Thyroid gland (tissue), 4 donors: Measurements from ENCODE around the gene CYP2S1. TPM values are rescaled to one million over a fixed set of nuclear protein-coding genes. Genes with fewer than 3 reads are reported as not detected.
"Not testable (repeated sequence)": the region's sequence is repeated elsewhere in the genome, so short reads cannot be mapped to it uniquely, and the experiment has no call there.

Experiments
- DNase-seq, 2 donors: peaks; one replicate each; pipeline ENCODE4 v3.0.0-alpha.2; 2019
- H3K27ac ChIP-seq, 3 donors: fragments of 200-600 bp; sonication (generic); 1 replicate in 2 of 3; 2 replicates in 1 of 3; pipeline ENCODE4 v1.5.1; 2016 to 2019; ENCODE audit warnings: mild to moderate bottlenecking in 1 of 3, moderate library complexity in 1 of 3
- H3K27me3 ChIP-seq: fragments of 200-600 bp; sonication (generic); one replicate; pipeline ENCODE4 v1.5.1; 2019
- H3K36me3 ChIP-seq, 2 donors: fragments of 200-600 bp; sonication (generic); one replicate each; pipeline ENCODE4 v1.5.1; 2016 to 2019
- H3K4me1 ChIP-seq, 2 donors: fragments of 200-600 bp; sonication (generic); one replicate each; pipeline ENCODE4 v1.5.1; 2017 to 2019
- H3K4me3 ChIP-seq, 3 donors: fragments of 200-600 bp; sonication (generic); replicated peaks in 1 of 3; 1 replicate in 2 of 3; 2 replicates in 1 of 3; pipeline ENCODE4 v1.5.1; 2016; ENCODE audit warnings: mild to moderate bottlenecking in 1 of 3
- H3K9me3 ChIP-seq: fragments of 200-600 bp; sonication (generic); one replicate; pipeline ENCODE4 v1.5.1; 2017
- POLR2A ChIP-seq, 2 donors: fragments of 450-650 bp; IDR thresholded peaks; one replicate each; pipeline ENCODE4 v1.6.1; 2017; ENCODE audit warnings: antibody characterized with exemption in 2 of 2, mild to moderate bottlenecking in 2 of 2, moderate library complexity in 1 of 2
- WGBS, 2 donors: methylation state at CpG; one replicate each; pipeline ENCODE4 v1.1.5; 2017; 5-methylcytosine and 5-hydroxymethylcytosine counted together
- intact Hi-C: fragments of 100-400 bp; cut with DNase I; formaldehyde crosslinking; loops from one replicate; pipeline ENCODE4 v1.15.1; 2023
- total RNA-seq, 4 donors: library from RNA; depleted of rRNA; stranded (reverse); fragments of >200 nt; gene quantifications; one replicate each; pipeline ENCODE4 v1.2.3, GENCODE V29; 2016
- TF ChIP-seq, protein P1 (sequence below), 6 experiments: fragments of 200-600 bp in 3 of 6; fragments of 450-650 bp in 3 of 6; sonication (generic) in 3 of 6; IDR thresholded peaks; one replicate each; pipeline ENCODE4 v1.5.1; 2016 to 2019; ENCODE audit warnings: antibody characterized with exemption in 6 of 6, mild to moderate bottlenecking in 2 of 6, inconsistent platforms in 1 of 6, moderate library complexity in 1 of 6

CYP2S1 gene
- total RNA-seq, 4 donors from 2014 or later, result 1.0 to 2.3 (median 1.0) TPM; not detected in 1

DNA sequence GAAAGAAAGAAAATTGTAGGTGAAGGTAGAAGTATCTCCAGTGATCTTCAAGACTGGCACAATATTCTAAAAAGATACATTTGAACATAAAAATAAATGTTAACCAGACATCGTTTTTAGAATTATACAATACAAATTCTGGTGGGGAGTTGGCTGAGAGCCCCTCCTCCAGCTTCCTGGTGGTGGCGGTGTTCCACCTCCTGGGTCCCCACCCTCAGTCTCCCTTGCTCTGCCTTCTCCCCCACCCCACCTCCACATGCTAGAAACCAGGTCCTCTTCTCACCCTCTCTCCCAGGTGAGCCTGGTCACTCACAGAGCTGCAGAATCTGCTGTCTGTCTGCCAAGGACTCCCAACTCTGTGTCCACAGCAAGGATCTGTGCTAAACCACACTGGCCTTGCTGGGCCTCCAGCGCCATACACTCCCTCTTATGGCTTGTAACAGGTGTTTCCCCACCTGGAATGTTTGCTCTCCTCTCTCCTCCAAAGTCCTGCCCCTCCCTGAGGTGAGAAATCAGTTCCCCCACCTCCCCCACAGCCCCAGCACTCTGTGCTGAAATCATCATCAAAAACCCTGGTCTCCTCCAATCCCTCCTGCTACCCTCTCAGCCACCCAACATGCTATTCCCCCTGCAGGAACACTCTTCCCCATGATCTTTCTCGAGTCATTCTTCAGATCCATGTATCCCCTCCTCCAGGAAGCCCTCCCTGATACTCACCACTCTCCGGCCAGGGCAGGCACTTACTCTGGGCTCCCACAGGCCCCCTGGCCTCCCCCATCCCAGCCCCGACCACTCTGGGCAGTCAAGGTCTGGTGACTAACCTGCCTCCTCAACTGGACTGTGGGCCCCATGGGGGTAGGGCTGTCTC is 20.5 kb upstream of the CYP2S1 start:
- WGBS, 2 donors, result 72% methylated on average over 6 of the region's 6 CpGs
- Histone ChIP-seq H3K9me3 (no peaks in the 10 kb centered on the region), H3K27me3 (no peaks in the 10 kb centered on the region), H3K27ac (no peak overlapping the region), H3K4me1 (peaks cover 0 to 4% of the 10 kb centered on the region in 2 donors), H3K36me3 (no peaks in the 10 kb centered on the region), H3K4me3 (no peak overlapping the region)
- intact Hi-C loops, result no loop called here
- no peak for DNase-seq
- TF ChIP-seq, protein P1, sequence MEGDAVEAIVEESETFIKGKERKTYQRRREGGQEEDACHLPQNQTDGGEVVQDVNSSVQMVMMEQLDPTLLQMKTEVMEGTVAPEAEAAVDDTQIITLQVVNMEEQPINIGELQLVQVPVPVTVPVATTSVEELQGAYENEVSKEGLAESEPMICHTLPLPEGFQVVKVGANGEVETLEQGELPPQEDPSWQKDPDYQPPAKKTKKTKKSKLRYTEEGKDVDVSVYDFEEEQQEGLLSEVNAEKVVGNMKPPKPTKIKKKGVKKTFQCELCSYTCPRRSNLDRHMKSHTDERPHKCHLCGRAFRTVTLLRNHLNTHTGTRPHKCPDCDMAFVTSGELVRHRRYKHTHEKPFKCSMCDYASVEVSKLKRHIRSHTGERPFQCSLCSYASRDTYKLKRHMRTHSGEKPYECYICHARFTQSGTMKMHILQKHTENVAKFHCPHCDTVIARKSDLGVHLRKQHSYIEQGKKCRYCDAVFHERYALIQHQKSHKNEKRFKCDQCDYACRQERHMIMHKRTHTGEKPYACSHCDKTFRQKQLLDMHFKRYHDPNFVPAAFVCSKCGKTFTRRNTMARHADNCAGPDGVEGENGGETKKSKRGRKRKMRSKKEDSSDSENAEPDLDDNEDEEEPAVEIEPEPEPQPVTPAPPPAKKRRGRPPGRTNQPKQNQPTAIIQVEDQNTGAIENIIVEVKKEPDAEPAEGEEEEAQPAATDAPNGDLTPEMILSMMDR (IDR thresholded peaks at IDR 0.05), result no peak
- TF ChIP-seq POLR2A (IDR thresholded peaks at IDR 0.05), result no peak

DNA sequence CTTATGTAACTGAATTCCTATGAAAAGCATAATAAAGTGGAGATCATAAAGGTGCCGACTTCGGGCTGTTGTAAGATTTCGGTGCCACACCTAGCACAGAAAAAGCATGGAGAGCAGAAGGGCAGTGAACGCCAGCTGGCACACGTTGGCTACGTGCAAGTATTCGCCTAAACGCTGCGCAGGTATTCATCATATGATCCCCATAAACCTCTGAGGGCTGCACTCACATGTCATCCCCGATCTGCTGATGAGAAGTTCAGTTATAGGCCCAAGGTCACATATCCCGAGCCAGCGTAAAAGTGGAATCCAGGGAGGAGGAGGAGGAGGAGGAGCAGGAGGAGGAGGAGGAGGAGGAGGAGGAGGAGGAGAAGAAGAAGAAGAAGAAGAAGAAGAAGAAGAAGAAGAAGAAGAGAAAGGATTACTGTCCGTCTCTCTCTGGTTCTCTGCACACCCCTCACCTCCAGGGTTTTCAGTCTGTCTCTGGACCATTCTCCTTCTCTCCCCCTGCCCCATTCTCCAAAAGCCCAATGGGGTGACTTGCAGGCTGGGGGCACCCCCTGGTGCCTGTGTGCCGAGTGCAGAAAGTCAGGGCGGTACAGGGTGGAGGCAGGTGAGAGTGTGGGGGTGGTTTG is 18.6 kb upstream of the CYP2S1 start:
- no peak for DNase-seq
- no peak overlapping the region for H3K4me3 ChIP-seq
- peaks cover 0 to 4% of the 10 kb centered on the region in 2 donors for H3K4me1 ChIP-seq
- H3K27me3 ChIP-seq, result no peaks in the 10 kb centered on the region
- intact Hi-C loops, result no loop called here
- H3K36me3 ChIP-seq, result no peaks in the 10 kb centered on the region
- no peaks in the 10 kb centered on the region for H3K9me3 ChIP-seq
- WGBS, 2 donors, result 90 to 92% methylated on average over 13 to 15 of the region's 15 CpGs
- TF ChIP-seq, protein P1 (IDR thresholded peaks at IDR 0.05), result no peak
- no peak overlapping the region for H3K27ac ChIP-seq

DNA sequence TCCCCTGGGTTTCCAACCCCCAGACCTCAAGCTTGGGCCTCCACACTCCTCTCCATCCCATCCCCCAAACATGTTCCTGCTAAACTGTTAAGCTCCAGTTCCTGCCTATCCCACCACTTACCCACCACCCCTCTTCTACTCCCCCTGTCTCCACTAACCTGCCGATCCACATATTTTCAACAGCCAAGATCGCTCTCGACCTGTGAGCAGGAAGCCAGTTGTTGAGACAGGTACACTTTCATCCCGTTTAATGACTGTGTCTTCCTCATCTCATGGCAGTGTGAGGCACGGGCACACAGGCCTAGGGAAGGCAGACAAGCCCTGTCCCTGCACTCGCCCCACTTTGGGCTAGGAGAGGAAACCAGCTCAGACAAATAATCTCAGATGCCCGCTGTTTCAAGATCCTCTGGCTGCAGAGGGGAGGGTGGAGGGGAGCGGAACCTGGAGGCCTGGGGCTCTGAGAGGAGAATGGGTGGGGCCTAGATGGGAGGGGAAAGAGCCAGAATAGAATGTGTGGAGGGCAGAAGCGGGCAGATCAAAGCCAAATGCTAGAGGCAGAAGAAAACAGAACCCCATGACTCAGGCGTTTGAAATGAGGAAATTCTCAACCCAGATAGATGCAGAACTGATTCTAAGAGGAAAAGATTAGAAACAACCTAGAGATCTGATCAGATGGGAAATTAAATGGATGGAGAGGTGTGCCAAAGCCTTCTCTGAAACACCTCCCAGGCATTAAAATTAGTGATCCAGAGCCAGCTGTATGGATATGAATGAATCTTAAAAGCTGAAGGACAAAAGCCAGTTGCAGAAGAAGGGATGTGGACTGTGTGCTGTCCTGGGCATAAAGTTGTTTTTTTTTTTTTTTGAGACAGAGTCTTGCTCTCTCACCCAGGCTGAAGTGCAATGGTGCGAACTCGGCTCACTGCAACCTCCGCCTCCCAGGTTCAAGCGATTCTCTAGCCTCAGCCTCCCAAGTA is 16.9 kb upstream of the CYP2S1 start:
- no peak overlapping the region for H3K27ac ChIP-seq
- H3K4me1 ChIP-seq, result peaks cover 0 to 4% of the 10 kb centered on the region in 2 donors
- H3K27me3 ChIP-seq, result no peaks in the 10 kb centered on the region
- H3K4me3 ChIP-seq, result no peak overlapping the region
- no peak for TF ChIP-seq POLR2A (IDR thresholded peaks at IDR 0.05)
- TF ChIP-seq, protein P1 (IDR thresholded peaks at IDR 0.05), result no peak
- H3K9me3 ChIP-seq, result no peaks in the 10 kb centered on the region
- 20 to 26% methylated on average over 14 of the region's 14 CpGs for WGBS, 2 donors
- no peaks in the 10 kb centered on the region for H3K36me3 ChIP-seq
- peak; percentile 42 to 63 for DNase-seq
- intact Hi-C loops, result no loop called here

DNA sequence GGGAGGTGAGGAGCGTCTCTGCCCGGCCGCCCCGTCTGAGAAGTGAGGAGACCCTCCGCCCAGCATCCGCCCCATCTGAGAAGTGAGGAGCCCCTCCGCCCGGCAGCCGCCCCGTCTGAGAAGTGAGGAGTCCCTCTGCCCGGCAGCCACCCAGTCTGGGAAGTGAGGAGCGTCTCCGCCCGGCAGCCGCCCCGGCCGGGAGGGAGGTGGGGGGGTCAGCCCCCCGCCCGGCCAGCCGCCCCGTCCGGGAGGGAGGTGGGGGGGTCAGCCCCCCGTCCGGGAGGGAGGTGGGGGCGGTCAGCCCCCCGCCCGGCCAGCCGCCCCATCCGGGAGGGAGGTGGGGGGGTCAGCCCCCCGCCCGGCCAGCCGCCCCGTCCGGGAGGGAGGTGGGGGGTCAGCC is 12.8 kb upstream of the CYP2S1 start:
- H3K4me3 ChIP-seq, H3K27ac ChIP-seq, H3K36me3 ChIP-seq, intact Hi-C loops, H3K27me3 ChIP-seq, DNase-seq, H3K9me3 ChIP-seq, H3K4me1 ChIP-seq: not testable (repeated sequence)
- no CpG with 5 or more reads among the region's 34 CpGs for WGBS, 2 donors
